ENCODE data around the gene VEZF1.

The VEZF1 gene

GRCh38 chr17:57924677-57925076 lies 63.4 kb downstream of the VEZF1 start:
- no peak for DNase-seq

Data from CD4-positive, alpha-beta T cell treated with Interleukin-17A for 4 hours (primary cell).